DMS79 treated with DMSO at 0.1 percent for 48 hours (cell line): ENCODE measurements around the gene SLC7A10.

Source experiments
- DNase-seq: peaks from one replicate; lab custom pipeline; 2025; lab: John Stamatoyannopoulos, UW

Gene SLC7A10

GRCh38 chr19:33254245-33254824, 28.7 kb upstream of the SLC7A10 start:
- DNase-seq, result no peak

GRCh38 chr19:33252971-33253370, 27.3 kb upstream of the SLC7A10 start:
- no peak for DNase-seq

GRCh38 chr19:33252418-33252962, 26.8 kb upstream of the SLC7A10 start:
- DNase-seq, result no peak

GRCh38 chr19:33251526-33252090, 26.0 kb upstream of the SLC7A10 start:
- DNase-seq, result no peak

GRCh38 chr19:33251076-33251475, 25.4 kb upstream of the SLC7A10 start:
- DNase-seq, result no peak

- DNase-seq, result no peak
Observed at GRCh38 chr19:33250500-33250899, 24.9 kb upstream of the SLC7A10 start.

- no peak for DNase-seq
Observed at GRCh38 chr19:33249740-33250366, 24.2 kb upstream of the SLC7A10 start.

GRCh38 chr19:33248954-33249613, 23.4 kb upstream of the SLC7A10 start:
- no peak for DNase-seq

- no peak for DNase-seq
Observed at GRCh38 chr19:33248553-33248953, 22.9 kb upstream of the SLC7A10 start.

- DNase-seq, result no peak
Observed at GRCh38 chr19:33248104-33248503, 22.5 kb upstream of the SLC7A10 start.

GRCh38 chr19:33247441-33247819, 21.8 kb upstream of the SLC7A10 start:
- DNase-seq, result no peak

- DNase-seq, result no peak
Observed at GRCh38 chr19:33246709-33247440, 21.2 kb upstream of the SLC7A10 start.

GRCh38 chr19:33245948-33246708, 20.5 kb upstream of the SLC7A10 start:
- DNase-seq, result no peak

GRCh38 chr19:33242911-33243310, 17.3 kb upstream of the SLC7A10 start:
- DNase-seq, result no peak

GRCh38 chr19:33242131-33242530, 16.5 kb upstream of the SLC7A10 start:
- DNase-seq, result no peak

- no peak for DNase-seq
Observed at GRCh38 chr19:33241530-33242101, 16.0 kb upstream of the SLC7A10 start.

- no peak for DNase-seq
Observed at GRCh38 chr19:33241091-33241529, 15.5 kb upstream of the SLC7A10 start.

- no peak for DNase-seq
Observed at GRCh38 chr19:33240181-33240771, 14.6 kb upstream of the SLC7A10 start.

GRCh38 chr19:33239223-33239975, 13.7 kb upstream of the SLC7A10 start:
- DNase-seq, result no peak
